Activated T-cell treated with anti-CD3 and anti-CD28 coated beads, Interleukin-2, amount 50 U/mL, for 1 hour (primary cell): Measurements from ENCODE around the gene LENG8.

Experiments
- DNase-seq: peaks from one replicate; pipeline ENCODE4 v3.0.0-alpha.2; 2020

Gene LENG8

DNA sequence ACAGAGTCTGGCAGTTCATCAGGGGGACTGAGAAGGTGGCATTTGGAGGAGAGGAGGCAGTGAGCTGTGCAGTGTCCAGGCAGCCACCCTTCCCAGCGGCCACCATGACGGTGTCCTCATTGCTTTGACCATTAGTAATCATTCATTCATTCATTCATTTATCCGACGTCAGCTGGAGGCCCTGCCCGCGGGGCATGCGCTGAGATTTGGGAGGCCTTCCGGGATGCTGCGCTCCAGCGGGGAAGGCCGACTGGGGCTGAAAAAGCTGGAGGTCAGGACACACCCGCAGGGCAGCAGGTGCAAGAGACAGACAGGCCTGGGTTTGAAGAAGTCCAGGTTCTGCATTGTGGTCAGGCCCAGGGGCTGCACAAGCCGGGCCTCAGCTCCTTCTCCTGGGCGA, 24.8 kb upstream of the LENG8 start:
- no peak for DNase-seq

DNA sequence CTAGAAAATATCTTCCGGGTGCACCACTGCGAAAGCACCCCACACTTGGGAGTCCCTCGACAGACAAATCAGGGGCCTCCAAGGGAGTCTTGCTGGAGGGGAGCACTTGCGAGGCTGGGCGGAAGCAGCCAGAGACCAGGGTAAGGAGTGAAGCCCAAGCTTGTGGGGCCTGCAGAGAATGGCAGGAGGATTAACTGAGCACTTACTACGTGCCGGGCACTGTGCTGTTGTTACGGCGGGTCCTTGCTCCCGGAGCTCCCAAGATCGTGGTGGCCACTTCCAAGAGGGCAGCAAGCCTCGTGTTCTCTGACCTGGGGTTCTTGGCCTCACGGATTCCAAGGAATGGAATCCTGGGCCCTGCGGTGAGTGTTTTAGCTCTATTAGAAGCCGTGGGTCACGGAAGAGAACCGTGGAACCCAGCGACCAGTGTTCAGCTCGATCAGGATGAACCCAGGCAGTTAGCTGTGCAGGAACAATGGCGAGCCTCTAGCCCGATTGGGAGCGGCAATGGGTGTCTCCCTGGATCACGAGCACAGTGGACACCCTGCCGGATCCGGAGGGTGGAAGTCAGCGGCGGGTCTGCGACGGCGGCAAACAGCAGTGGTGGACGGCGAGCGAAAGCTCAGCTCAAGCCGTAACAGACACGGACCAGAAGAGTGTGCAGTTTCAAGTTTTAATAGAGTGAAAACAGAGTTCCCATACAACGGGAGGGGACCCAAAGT, 24.2 kb upstream of the LENG8 start:
- no peak for DNase-seq

- no peak for DNase-seq
Observed at GRCh38 chr19:54425382-54425723, 23.6 kb upstream of the LENG8 start.

GRCh38 chr19:54426291-54426931, 22.6 kb upstream of the LENG8 start:
- DNase-seq: no peak

GRCh38 chr19:54427586-54427985, 21.4 kb upstream of the LENG8 start:
- no peak for DNase-seq

DNA sequence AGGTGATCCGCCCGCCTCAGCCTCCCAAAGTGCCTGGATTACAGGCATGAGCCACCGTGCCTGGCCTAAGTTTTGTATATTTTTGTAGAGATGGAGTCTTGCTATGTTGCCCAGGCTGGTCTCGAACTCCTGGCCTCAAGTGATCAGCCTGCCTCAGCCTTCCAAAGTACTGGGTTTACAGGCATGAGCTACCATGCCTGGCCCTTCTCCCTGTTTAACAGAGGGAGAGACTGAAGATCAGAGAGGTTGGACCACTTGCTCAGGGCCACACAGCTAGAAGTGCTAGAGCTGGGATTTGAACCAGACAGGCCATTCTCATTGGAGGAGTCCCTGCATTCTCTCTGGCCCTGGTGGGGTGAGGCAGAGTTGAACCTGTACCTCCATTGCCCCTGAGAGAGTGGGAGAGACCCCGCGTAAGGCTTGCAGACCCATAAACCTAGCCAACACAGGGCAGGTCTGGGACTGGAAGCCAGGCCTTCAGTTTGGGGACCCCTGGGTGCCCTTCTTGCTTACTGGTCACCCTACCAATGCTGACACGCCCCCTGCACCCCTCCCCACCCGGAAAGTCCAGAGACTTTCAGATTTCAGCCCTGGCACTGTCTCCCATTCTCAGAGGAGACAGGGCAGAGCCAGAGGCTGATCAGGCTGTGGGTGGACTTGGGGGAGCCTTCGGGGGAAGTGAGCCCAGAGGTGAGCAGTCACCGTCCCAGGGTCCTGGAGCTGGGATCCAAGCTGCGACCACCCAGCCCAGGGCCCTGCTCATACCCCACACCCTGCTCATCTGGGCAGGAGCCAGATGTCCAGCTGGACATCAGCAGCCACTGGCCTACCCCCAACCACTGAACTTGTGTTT, 20.4 kb upstream of the LENG8 start:
- no peak for DNase-seq

DNA sequence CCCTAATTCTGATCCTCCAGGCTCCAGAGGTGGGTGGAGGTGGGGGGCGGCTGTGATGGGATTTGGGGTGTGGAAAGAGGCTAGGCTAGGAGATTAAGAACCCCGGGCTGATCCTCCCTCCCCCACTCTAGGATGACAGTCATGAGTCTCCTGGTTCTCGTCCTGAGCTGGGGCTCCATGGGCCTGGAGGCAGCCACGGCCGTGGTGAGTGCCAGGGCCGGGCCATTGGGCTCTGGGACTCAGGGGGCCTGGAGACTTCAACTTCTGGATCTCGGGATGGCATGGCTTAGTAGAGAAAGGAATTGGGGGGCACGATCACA, 19.9 kb upstream of the LENG8 start:
- DNase-seq: no peak

- no peak for DNase-seq
Observed at GRCh38 chr19:54429545-54430227, 19.3 kb upstream of the LENG8 start.

GRCh38 chr19:54430306-54431254, 18.4 kb upstream of the LENG8 start:
- DNase-seq: peak; percentile 61

DNA sequence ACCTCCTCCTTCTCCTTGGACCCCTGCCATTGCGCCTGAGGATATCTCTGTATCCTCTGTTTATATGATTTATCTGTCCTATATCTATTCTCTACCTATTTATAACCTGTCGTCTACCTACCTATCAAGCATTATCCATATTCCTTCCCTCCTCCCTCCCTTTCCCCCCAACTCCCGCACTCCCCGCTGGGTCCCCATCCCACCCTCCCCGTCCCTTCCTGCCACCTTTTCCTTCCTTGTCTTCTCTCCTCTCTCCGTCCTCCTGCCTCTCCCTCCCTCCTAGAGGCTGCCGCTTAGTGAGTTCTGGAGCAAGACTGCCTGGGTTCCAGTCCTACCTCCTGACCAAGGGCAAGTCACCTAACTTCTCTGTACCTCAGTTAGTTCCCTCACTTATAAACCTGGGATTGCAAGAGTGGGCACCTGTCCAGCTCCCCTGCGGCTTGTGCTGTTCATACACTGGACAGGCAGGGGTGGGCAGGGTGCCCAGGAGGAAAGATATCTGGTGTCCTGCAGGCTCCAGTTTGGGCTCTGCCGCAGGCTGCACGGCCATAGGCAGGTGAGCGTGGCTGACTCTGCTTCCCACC, 17.7 kb upstream of the LENG8 start:
- no peak for DNase-seq

DNA sequence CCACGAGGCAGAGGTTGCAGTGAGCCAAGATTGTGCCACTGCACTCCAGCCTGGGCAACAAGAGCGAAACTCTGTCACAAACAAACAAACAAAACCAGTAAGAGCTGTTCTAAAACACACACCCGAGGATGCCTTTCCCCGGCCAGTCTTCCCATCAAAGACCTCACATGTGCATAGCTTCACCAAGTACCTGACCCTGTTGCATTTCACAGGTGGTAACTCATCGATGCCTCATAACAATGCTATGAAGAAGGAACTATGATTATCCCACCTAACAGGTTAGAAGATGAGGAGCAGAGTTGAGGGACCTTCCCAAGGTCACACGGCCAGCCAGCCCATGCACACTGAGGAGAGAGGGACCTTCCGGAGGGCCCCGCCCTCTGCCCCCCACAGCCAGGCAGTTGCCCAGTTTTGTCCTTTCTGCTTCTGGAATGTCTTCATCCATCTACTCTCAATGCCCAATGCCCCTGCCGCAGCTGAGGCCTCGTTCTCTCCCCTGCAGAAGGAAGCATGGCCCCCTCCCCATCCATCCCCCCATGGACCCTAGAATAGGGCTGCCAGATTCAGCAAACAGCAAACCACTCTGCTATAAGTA, 16.8 kb upstream of the LENG8 start:
- DNase-seq: no peak

DNA sequence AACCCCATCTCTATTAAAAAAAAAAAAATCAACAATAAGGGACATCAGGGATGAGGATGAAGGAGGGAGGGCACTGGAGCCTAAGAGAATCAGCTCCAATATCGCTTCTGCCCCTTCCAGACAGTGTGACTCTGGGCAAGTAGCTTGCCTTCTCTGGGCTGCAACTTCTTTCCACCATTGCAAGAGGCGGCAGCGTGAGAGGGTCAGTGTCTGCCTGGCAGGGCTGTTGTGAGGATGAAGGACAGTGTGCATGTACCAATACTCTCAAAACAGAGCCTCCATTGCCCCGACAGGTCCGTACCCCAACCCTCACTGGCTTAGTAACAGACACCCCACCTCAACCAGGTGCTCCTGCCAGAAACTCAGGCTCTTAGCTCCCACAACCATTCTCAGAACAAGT, 15.3 kb upstream of the LENG8 start:
- no peak for DNase-seq

DNA sequence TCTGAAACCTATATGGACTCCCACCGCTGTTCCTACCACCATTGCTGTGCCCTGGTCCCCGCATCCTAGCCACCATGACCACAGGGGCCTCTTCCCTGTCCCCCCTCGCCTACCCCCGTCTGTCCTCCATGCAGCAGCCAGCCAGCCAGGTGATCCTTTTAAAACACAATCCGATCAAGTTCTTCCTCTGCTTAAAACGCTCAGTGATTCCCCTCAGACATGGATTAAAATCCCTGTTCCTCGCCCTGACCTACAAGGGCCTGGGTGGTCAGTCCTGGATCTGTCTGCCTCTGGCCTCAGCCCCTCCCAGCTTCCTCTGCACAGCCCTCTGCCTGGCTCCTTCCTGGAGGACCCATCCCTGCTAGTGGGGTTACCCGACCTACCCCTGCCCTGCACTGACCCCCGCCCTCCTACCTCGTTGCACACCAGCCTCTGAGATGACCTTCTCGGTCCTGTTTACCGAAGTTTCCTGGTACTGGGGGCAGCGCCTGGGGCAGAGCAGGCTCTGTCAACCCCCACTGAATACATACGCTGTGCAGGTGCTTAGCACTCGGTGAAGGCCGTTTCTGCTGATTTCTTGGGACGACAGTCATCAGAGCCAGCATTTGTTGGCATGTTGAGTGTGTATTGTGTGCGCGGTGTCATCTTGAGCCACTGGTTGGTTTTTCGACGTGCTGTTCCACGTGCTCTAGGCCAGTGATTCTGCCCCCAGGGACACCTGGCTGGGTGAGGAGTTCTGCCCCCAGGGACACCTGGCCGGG, 14.7 kb upstream of the LENG8 start:
- no peak for DNase-seq

- DNase-seq: no peak
Observed at GRCh38 chr19:54434873-54435214, 14.2 kb upstream of the LENG8 start.

DNA sequence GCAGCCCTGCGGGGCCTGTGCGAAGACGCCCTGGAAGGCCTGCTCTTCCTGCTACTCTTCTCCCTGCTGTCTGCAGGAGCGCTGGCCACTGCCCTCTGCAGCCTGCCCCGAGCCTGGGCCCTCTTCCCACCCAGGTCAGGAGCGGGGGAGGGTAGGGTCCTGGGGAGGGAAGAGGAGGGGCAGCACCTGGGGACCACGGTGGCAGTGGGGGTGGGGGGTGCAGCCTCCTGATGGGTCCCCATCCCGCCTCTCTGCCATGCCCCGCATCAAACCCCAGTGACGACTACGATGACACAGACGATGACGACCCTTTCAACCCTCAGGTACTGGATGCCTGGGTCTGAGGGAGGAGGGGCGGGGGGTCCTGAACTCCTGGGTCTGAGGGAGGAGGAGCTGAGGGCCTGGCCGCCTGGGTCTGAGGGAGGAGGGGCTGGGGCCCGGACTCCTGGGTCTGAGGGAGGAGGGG, 13.4 kb upstream of the LENG8 start:
- DNase-seq: no peak

DNA sequence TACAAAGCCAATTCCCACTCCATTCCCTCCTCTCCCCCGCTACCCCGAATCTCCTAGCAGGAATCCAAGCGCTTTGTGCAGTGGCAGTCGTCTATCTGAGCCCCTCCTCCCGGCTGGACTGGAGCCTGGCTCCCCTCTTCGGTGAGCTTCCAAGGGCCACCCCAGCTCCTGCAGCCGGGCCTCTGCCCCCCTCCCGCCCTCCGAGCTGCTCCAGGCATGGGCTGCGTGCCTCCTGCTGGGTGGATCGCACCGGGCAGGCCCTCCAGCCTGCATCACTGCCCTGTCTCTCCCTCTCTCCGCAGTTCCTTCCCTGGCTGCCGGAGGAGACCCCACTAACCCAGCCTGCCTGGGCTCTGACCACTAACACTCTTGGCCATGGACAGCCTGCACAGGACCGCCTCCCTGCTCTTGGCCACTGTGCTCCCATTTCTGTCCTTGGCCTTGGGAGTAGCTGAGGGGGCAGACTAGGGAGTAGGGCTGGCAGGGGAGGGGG, 12.9 kb upstream of the LENG8 start:
- no peak for DNase-seq

- no peak for DNase-seq
Observed at GRCh38 chr19:54436628-54437252, 12.3 kb upstream of the LENG8 start.

GRCh38 chr19:54439174-54439851, 9.7 kb upstream of the LENG8 start:
- DNase-seq: no peak

- DNase-seq: no peak
Observed at GRCh38 chr19:54440641-54441040, 8.4 kb upstream of the LENG8 start.

DNA sequence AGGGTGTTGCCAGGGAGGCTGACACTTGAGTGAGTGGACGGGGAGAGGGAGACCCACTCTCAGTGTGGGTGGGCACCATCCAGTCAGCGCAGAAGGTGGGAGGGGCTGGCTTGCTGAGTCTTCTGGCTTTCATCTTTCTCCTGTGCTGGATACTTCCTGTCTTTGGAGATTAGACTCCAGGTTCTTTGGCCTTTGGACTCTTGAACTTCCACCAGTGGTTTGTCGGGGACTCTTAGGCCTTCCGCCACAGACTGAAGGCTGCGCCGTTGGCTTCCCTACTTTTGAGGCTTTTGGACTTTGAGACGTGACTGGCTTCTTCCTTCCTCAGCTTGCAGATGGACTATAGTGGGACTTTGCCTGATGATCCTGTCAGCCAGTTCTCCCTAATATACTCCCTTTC, 4.3 kb upstream of the LENG8 start:
- no peak for DNase-seq
